ENCODE measurements around the gene LRRC51. TPM values are rescaled to one million over a fixed set of nuclear protein-coding genes. Genes with fewer than 3 reads are reported as not detected.

The LRRC51 gene
- total and polyA plus RNA-seq, 8 donors = 2.9 to 9.4 (median 4.9) TPM

DNA sequence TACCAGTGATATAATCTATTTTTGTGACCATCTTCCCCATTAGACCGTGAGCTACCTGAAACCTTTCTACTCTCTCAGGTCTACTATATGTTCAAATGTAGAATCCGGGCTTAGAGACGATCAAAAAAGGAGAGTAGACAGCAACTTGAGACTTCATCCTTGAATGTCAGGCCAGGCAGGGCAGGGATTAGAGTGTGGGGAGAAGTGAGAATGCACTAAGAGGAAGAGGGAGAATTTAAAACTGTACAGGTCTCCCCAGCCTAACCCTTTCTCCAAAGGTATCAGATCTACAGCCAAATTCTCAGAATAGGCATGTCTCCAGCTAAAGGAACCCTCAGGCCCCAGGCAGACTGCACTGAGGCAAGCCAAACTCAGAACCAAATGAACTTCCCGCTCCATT, 21.5 kb downstream of the LRRC51 start:
- H3K36me3 ChIP-seq = peaks cover 2 to 18% (median 18%) of the 10 kb centered on the region in 3 donors
- H3K4me1 ChIP-seq = peaks cover 11 to 21% (median 13%) of the 10 kb centered on the region in 3 donors
- no peaks in the 10 kb centered on the region for H3K27me3 ChIP-seq
- peak overlapping the region; percentile 87 to 94 (median 91) for H3K27ac ChIP-seq
- H3K4me3 ChIP-seq = peak overlapping the region; percentile 73 to 91 (median 86)
- FAIRE-seq = no peak
- WGBS, 2 donors = 27 to 33% methylated on average over 4 of the region's 4 CpGs
- no peak for ATAC-seq
- TF ChIP-seq, protein P1, sequence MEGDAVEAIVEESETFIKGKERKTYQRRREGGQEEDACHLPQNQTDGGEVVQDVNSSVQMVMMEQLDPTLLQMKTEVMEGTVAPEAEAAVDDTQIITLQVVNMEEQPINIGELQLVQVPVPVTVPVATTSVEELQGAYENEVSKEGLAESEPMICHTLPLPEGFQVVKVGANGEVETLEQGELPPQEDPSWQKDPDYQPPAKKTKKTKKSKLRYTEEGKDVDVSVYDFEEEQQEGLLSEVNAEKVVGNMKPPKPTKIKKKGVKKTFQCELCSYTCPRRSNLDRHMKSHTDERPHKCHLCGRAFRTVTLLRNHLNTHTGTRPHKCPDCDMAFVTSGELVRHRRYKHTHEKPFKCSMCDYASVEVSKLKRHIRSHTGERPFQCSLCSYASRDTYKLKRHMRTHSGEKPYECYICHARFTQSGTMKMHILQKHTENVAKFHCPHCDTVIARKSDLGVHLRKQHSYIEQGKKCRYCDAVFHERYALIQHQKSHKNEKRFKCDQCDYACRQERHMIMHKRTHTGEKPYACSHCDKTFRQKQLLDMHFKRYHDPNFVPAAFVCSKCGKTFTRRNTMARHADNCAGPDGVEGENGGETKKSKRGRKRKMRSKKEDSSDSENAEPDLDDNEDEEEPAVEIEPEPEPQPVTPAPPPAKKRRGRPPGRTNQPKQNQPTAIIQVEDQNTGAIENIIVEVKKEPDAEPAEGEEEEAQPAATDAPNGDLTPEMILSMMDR (IDR thresholded peaks at IDR 0.05) = no peak
- intact Hi-C loops (cut with DNase I) = no loop called here
- H3K9me3 ChIP-seq = no peaks in the 10 kb centered on the region
- no peak for DNase-seq

- Histone ChIP-seq H3K4me3 (peak overlapping the region; percentile 73 to 91 (median 86)), H3K4me1 (peaks cover 11 to 21% (median 13%) of the 10 kb centered on the region in 3 donors), H3K27ac (peak overlapping the region; percentile 87 to 94 (median 91)), H3K9me3 (no peaks in the 10 kb centered on the region), H3K27me3 (no peaks in the 10 kb centered on the region), H3K36me3 (peaks cover 0 to 14% (median 14%) of the 10 kb centered on the region in 3 donors)
- TF ChIP-seq, protein P1 (IDR thresholded peaks at IDR 0.05) = no peak
- intact Hi-C loops (cut with DNase I) = no loop called here
- WGBS, 2 donors = 1% methylated on average over 9 of the region's 9 CpGs
- DNase-seq (no peak), FAIRE-seq (no peak), ATAC-seq (peak in 1 of 4 donors; percentile 5)
Observed at GRCh38 chr11:72102631-72102945, 21.9 kb downstream of the LRRC51 start.

GRCh38 chr11:72102946-72103753, 22.5 kb downstream of the LRRC51 start, which contains the start of gene LAMTOR1:
Gene LAMTOR1, minus strand, starts transcription at chr11:72103297. Its CDS starts 73 bp downstream, at chr11:72103224.
- ATAC-seq = peak; percentile 97 to 99 (median 99)
- H3K27me3 ChIP-seq = no peaks in the 10 kb centered on the region
- H3K4me3 ChIP-seq = peak within 1 kb of the TSS; percentile 73 to 91 (median 86)
- peaks cover 0 to 9% (median 8%) of the 10 kb centered on the region in 3 donors for H3K36me3 ChIP-seq
- no peaks in the 10 kb centered on the region for H3K9me3 ChIP-seq
- H3K27ac ChIP-seq = peak within 1 kb of the TSS; percentile 87 to 94 (median 91)
- no peak for FAIRE-seq
- TF ChIP-seq, protein P1 (IDR thresholded peaks at IDR 0.05) = peak in 3 of 4 donors; percentile 10 to 43 (median 36)
- 1 to 3% methylated on average over 63 to 64 of the region's 64 CpGs for WGBS, 2 donors
- intact Hi-C loops (cut with DNase I) = no loop called here
- H3K4me1 ChIP-seq = peaks cover 11 to 21% (median 13%) of the 10 kb centered on the region in 3 donors
- DNase-seq = peak; percentile 97 to 100 (median 99)

GRCh38 chr11:72103754-72104167, 23.1 kb downstream of the LRRC51 start:
- peaks cover 0 to 2% (median 2%) of the 10 kb centered on the region in 3 donors for H3K36me3 ChIP-seq
- ATAC-seq (no peak), FAIRE-seq (no peak), DNase-seq (no peak)
- H3K4me1 ChIP-seq = peaks cover 11 to 21% (median 13%) of the 10 kb centered on the region in 3 donors
- no peaks in the 10 kb centered on the region for H3K9me3 ChIP-seq
- intact Hi-C loops (cut with DNase I) = no loop called here
- peak overlapping the region in 3 of 4 donors; percentile 10 to 84 (median 73) for H3K4me3 ChIP-seq
- peak overlapping the region; percentile 87 to 94 (median 91) for H3K27ac ChIP-seq
- TF ChIP-seq, protein P1 (IDR thresholded peaks at IDR 0.05) = no peak
- 74 to 80% methylated on average over 11 of the region's 11 CpGs for WGBS, 2 donors
- H3K27me3 ChIP-seq = no peaks in the 10 kb centered on the region

Measured in pancreas (tissue), 10 donors.